Purkinje cell (primary cell): ENCODE measurements around the gene OR4N2. TPM values are rescaled to one million over a fixed set of nuclear protein-coding genes. Genes with fewer than 3 reads are reported as not detected.

Experiments
- polyA plus RNA-seq: library from polyadenylated mRNA; unstranded; fragments of >200 nt; fragmentation: Nextera tagmentation; gene quantifications from 2 replicates; pipeline ENCODE4 v1.2.1, GENCODE V29; 2014

The OR4N2 gene
- polyA plus RNA-seq, result not detected in 2 replicates

GRCh38 chr14:19803470-19803869, at the start of gene OR4N2:
OR4N2 (plus strand) TSS chr14:19803770; CDS start chr14:19827449, 23,679 bp downstream.

GRCh38 chr14:19773204-19773603, 30.4 kb upstream of the OR4N2 start, which contains the start of gene OR4M1:
OR4M1 (plus strand) TSS chr14:19773504; CDS start chr14:19780323, 6,819 bp downstream.

GRCh38 chr14:19874842-19875241, 71.3 kb downstream of the OR4N2 start, which contains the start of gene OR4K2:
OR4K2 (plus strand) TSS chr14:19875142; CDS start chr14:19876268, 1,126 bp downstream.

Other genes with a start within 250 kb of the OR4N2 start
- not detected in 2 replicates for gene OR11H2, start 89.9 kb upstream of the OR4N2 start, polyA plus RNA-seq
- not detected in 2 replicates for gene OR4Q3, start 60.2 kb upstream of the OR4N2 start, polyA plus RNA-seq
- not detected in 2 replicates for gene OR4M1, start 30.3 kb upstream of the OR4N2 start, polyA plus RNA-seq
- not detected in 2 replicates for gene OR4K2, start 71.4 kb downstream of the OR4N2 start, polyA plus RNA-seq
- gene OR4K5, start 116.8 kb downstream of the OR4N2 start, polyA plus RNA-seq, result not detected in 2 replicates
- not detected in 2 replicates for gene OR4K1, start 127.1 kb downstream of the OR4N2 start, polyA plus RNA-seq
- not detected in 2 replicates for gene OR4K15, start 171.8 kb downstream of the OR4N2 start, polyA plus RNA-seq
- gene OR4Q2, start 198.4 kb downstream of the OR4N2 start, polyA plus RNA-seq, result not detected in 2 replicates
- not detected in 2 replicates for gene OR4K14, start 215.5 kb downstream of the OR4N2 start, polyA plus RNA-seq
- not detected in 2 replicates for gene OR4K13, start 232.3 kb downstream of the OR4N2 start, polyA plus RNA-seq